GM12801 (cell line): ENCODE results near the gene SH3RF3.

Experiments
- TF ChIP-seq, protein P1 (sequence below): IDR thresholded peaks from one replicate; pipeline ENCODE4 v1.5.1; 2011; ENCODE audit warnings: control low read depth; ENCODE audit not compliant: insufficient read length; ENCODE audit errors: extremely low read depth

The SH3RF3 gene

DNA sequence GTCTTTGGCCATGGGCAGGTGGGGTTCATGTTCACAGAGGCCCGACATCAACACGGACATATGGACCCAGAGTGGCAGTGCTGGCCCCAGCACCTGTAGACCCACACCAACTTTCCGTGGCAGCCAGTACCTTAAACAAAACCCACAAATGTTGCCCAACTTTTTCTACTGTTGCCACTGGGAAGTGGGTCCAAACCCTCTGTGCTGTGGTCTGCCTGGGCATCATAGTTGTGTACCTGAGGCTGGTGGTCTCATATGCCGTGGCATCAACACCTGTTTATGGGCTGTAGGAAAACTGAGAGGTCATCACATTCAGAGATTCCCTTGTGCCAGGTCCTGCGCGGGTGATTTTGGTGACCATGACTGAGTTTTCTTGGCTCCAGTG lies 79.9 kb downstream of the SH3RF3 start:
- TF ChIP-seq, protein P1, sequence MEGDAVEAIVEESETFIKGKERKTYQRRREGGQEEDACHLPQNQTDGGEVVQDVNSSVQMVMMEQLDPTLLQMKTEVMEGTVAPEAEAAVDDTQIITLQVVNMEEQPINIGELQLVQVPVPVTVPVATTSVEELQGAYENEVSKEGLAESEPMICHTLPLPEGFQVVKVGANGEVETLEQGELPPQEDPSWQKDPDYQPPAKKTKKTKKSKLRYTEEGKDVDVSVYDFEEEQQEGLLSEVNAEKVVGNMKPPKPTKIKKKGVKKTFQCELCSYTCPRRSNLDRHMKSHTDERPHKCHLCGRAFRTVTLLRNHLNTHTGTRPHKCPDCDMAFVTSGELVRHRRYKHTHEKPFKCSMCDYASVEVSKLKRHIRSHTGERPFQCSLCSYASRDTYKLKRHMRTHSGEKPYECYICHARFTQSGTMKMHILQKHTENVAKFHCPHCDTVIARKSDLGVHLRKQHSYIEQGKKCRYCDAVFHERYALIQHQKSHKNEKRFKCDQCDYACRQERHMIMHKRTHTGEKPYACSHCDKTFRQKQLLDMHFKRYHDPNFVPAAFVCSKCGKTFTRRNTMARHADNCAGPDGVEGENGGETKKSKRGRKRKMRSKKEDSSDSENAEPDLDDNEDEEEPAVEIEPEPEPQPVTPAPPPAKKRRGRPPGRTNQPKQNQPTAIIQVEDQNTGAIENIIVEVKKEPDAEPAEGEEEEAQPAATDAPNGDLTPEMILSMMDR: no peak

- TF ChIP-seq, protein P1: no peak
Observed at GRCh38 chr2:109209412-109209811, 80.4 kb downstream of the SH3RF3 start.

DNA sequence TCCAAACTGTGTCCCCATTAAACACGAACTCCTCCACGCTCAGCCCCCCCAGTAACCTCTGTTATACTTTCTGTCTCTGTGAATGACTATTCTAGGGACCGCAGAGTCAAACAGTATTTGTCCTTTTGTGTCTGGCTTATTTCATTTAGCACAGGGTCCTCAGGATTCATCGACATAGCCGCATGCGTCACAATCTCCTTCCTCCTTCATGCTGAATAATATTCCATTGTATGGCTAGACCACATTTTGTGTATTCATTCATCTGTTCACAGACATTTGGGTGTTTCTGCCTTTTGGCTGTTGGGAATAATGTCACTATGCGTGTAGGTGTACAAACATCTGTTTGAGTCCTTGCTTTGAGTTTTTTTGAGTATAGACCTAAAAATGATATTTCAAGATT lies 80.9 kb downstream of the SH3RF3 start:
- TF ChIP-seq, protein P1: no peak

- TF ChIP-seq, protein P1: no peak
Observed at GRCh38 chr2:109210431-109211200, 81.6 kb downstream of the SH3RF3 start.

DNA sequence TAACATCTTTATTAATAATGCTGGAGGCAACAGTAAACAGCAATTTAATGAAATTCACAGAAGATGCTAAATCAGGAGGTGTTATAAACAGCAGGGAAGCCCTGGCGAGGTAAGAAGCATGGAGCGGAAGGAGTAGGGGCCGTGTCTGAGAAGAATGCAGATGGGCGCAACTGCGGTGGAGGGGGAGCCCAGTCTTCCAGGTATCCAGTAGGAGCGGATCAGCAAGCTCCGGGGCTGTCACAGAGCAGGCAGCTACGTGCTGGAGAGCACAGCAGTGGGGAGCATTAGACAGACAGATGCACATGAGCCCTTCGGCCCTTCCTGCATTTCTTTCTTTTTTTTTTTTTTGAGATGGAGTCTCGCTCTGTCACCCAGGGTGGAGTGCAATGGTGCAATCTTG lies 82.3 kb downstream of the SH3RF3 start:
- TF ChIP-seq, protein P1: no peak

GRCh38 chr2:109212836-109213563 lies 84.0 kb downstream of the SH3RF3 start:
- TF ChIP-seq, protein P1: no peak

GRCh38 chr2:109213646-109214433 lies 84.8 kb downstream of the SH3RF3 start:
- TF ChIP-seq, protein P1: no peak
